Stimulated activated naive CD8-positive, alpha-beta T cell treated with anti-CD3 and anti-CD28 coated beads, Interleukin-15, Interleukin-2, amounts not matched to agents 100 ng/mL and 50 ng/mL, for 24 hours (primary cell): ENCODE data around the gene RFXAP.
A peak's percentile ranks its signal among the peaks of the same experiment; 100 is the strongest.

Experiments
- H3K27ac Mint-ChIP-seq: one replicate; pipeline ENCODE4 v1.8.0; 2021; ENCODE audit warnings: mild to moderate bottlenecking, mixed read lengths
- H3K27me3 Mint-ChIP-seq: one replicate; pipeline ENCODE4 v1.8.0; 2021; ENCODE audit warnings: mixed read lengths
- H3K36me3 Mint-ChIP-seq: one replicate; pipeline ENCODE4 v1.8.0; 2021; ENCODE audit warnings: low read depth, mixed read lengths
- H3K4me1 Mint-ChIP-seq: one replicate; pipeline ENCODE4 v1.8.0; 2021; ENCODE audit warnings: low read depth, mixed read lengths
- H3K4me3 Mint-ChIP-seq: one replicate; pipeline ENCODE4 v1.8.0; 2021; ENCODE audit warnings: mild to moderate bottlenecking, mixed read lengths
- H3K9me3 Mint-ChIP-seq: one replicate; pipeline ENCODE4 v1.8.0; 2021; ENCODE audit warnings: mixed read lengths

The RFXAP gene

GRCh38 chr13:36837354-36838092 is 18.5 kb downstream of the RFXAP start:
- Mint-ChIP-seq H3K9me3 (no peaks in the 10 kb centered on the region), H3K36me3 (peaks cover 12% of the 10 kb centered on the region), H3K27ac (no peak overlapping the region), H3K4me1 (no peaks in the 10 kb centered on the region), H3K27me3 (no peaks in the 10 kb centered on the region), H3K4me3 (no peak overlapping the region)

GRCh38 chr13:36839281-36839680 is 20.3 kb downstream of the RFXAP start:
- Mint-ChIP-seq H3K9me3 (no peaks in the 10 kb centered on the region), H3K27me3 (no peaks in the 10 kb centered on the region), H3K4me3 (no peak overlapping the region), H3K36me3 (peaks cover 8% of the 10 kb centered on the region), H3K27ac (no peak overlapping the region), H3K4me1 (no peaks in the 10 kb centered on the region)

GRCh38 chr13:36839981-36840380 is 21.0 kb downstream of the RFXAP start:
- Mint-ChIP-seq H3K9me3 (no peaks in the 10 kb centered on the region), H3K27ac (no peak overlapping the region), H3K4me3 (no peak overlapping the region), H3K27me3 (no peaks in the 10 kb centered on the region), H3K36me3 (peaks cover 8% of the 10 kb centered on the region), H3K4me1 (no peaks in the 10 kb centered on the region)

- Mint-ChIP-seq H3K4me3 (no peak overlapping the region), H3K4me1 (no peaks in the 10 kb centered on the region), H3K9me3 (no peaks in the 10 kb centered on the region), H3K27me3 (no peaks in the 10 kb centered on the region), H3K36me3 (peaks cover 7% of the 10 kb centered on the region), H3K27ac (no peak overlapping the region)
Measured at GRCh38 chr13:36840718-36841250, 21.8 kb downstream of the RFXAP start.

GRCh38 chr13:36841391-36841790 is 22.4 kb downstream of the RFXAP start:
- no peaks in the 10 kb centered on the region for H3K4me1 Mint-ChIP-seq
- no peak overlapping the region for H3K4me3 Mint-ChIP-seq
- no peaks in the 10 kb centered on the region for H3K27me3 Mint-ChIP-seq
- H3K27ac Mint-ChIP-seq, result no peak overlapping the region
- peaks cover 5% of the 10 kb centered on the region for H3K36me3 Mint-ChIP-seq
- no peaks in the 10 kb centered on the region for H3K9me3 Mint-ChIP-seq

- Mint-ChIP-seq H3K4me1 (no peaks in the 10 kb centered on the region), H3K9me3 (no peaks in the 10 kb centered on the region), H3K36me3 (no peaks in the 10 kb centered on the region), H3K4me3 (no peak overlapping the region), H3K27me3 (peaks cover 4% of the 10 kb centered on the region), H3K27ac (no peak overlapping the region)
Measured at GRCh38 chr13:36847606-36848005, 28.6 kb downstream of the RFXAP start.

GRCh38 chr13:36848199-36848982 is 29.4 kb downstream of the RFXAP start:
- Mint-ChIP-seq H3K36me3 (no peaks in the 10 kb centered on the region), H3K27ac (no peak overlapping the region), H3K4me1 (no peaks in the 10 kb centered on the region), H3K27me3 (peaks cover 7% of the 10 kb centered on the region), H3K9me3 (no peaks in the 10 kb centered on the region), H3K4me3 (no peak overlapping the region)

GRCh38 chr13:36850790-36851438 is 31.9 kb downstream of the RFXAP start:
- Mint-ChIP-seq H3K4me3 (no peak overlapping the region), H3K36me3 (no peaks in the 10 kb centered on the region), H3K27me3 (peaks cover 11% of the 10 kb centered on the region), H3K27ac (no peak overlapping the region), H3K4me1 (no peaks in the 10 kb centered on the region), H3K9me3 (no peaks in the 10 kb centered on the region)

GRCh38 chr13:36857253-36857652 is 38.2 kb downstream of the RFXAP start:
- Mint-ChIP-seq H3K9me3 (no peaks in the 10 kb centered on the region), H3K27me3 (peaks cover 22% of the 10 kb centered on the region), H3K36me3 (no peaks in the 10 kb centered on the region), H3K4me3 (no peak overlapping the region), H3K27ac (peak overlapping the region; percentile 29), H3K4me1 (peaks cover 8% of the 10 kb centered on the region)

GRCh38 chr13:36858290-36858689 is 39.3 kb downstream of the RFXAP start:
- Mint-ChIP-seq H3K27me3 (peaks cover 24% of the 10 kb centered on the region), H3K4me1 (peaks cover 8% of the 10 kb centered on the region), H3K36me3 (no peaks in the 10 kb centered on the region), H3K4me3 (no peak overlapping the region), H3K27ac (no peak overlapping the region), H3K9me3 (no peaks in the 10 kb centered on the region)

GRCh38 chr13:36859259-36859658 is 40.2 kb downstream of the RFXAP start:
- Mint-ChIP-seq H3K4me3 (no peak overlapping the region), H3K36me3 (no peaks in the 10 kb centered on the region), H3K9me3 (no peaks in the 10 kb centered on the region), H3K27ac (no peak overlapping the region), H3K4me1 (peaks cover 8% of the 10 kb centered on the region), H3K27me3 (peaks cover 21% of the 10 kb centered on the region)

- Mint-ChIP-seq H3K4me1 (peaks cover 5% of the 10 kb centered on the region), H3K36me3 (no peaks in the 10 kb centered on the region), H3K27me3 (peaks cover 27% of the 10 kb centered on the region), H3K9me3 (no peaks in the 10 kb centered on the region), H3K27ac (no peak overlapping the region), H3K4me3 (no peak overlapping the region)
Measured at GRCh38 chr13:36862002-36862685, 43.1 kb downstream of the RFXAP start.

GRCh38 chr13:36862722-36863121 is 43.7 kb downstream of the RFXAP start:
- no peak overlapping the region for H3K4me3 Mint-ChIP-seq
- no peaks in the 10 kb centered on the region for H3K4me1 Mint-ChIP-seq
- H3K27ac Mint-ChIP-seq, result no peak overlapping the region
- H3K9me3 Mint-ChIP-seq, result no peaks in the 10 kb centered on the region
- no peaks in the 10 kb centered on the region for H3K36me3 Mint-ChIP-seq
- peaks cover 27% of the 10 kb centered on the region for H3K27me3 Mint-ChIP-seq

GRCh38 chr13:36865265-36865664 is 46.2 kb downstream of the RFXAP start:
- Mint-ChIP-seq H3K36me3 (no peaks in the 10 kb centered on the region), H3K4me1 (no peaks in the 10 kb centered on the region), H3K9me3 (no peaks in the 10 kb centered on the region), H3K27me3 (peaks cover 25% of the 10 kb centered on the region), H3K27ac (no peak overlapping the region), H3K4me3 (no peak overlapping the region)
